Hepatocyte (in vitro differentiated cells): ENCODE measurements around the gene FAM118A. TPM values are rescaled to one million over a fixed set of nuclear protein-coding genes. Genes with fewer than 3 reads are reported as not detected.
A peak's percentile ranks its signal among the peaks of the same experiment; 100 is the strongest.

Source experiments
- DNase-seq: peaks from one replicate; pipeline ENCODE4 v3.0.0-alpha.2; 2016; ENCODE audit warnings: low spot score
- H2AFZ ChIP-seq: fragments of 200-600 bp; sonication (generic); 2 replicates; pipeline ENCODE4 v1.6.0; 2016; ENCODE audit warnings: antibody characterized with exemption, mild to moderate bottlenecking
- H3K27ac ChIP-seq: fragments of 200-600 bp; sonication (generic); 2 replicates; pipeline ENCODE4 v1.5.1; 2016; ENCODE audit warnings: mild to moderate bottlenecking
- H3K27me3 ChIP-seq: fragments of 200-600 bp; sonication (generic); 2 replicates; pipeline ENCODE4 v1.6.1; 2016
- H3K36me3 ChIP-seq: fragments of 200-600 bp; sonication (generic); replicated peaks from 2 replicates; pipeline ENCODE4 v1.5.1; 2016; ENCODE audit warnings: low read depth; ENCODE audit not compliant: insufficient read depth
- H3K4me1 ChIP-seq: fragments of 200-600 bp; sonication (generic); 2 replicates; pipeline ENCODE4 v1.5.1; 2016; ENCODE audit warnings: mild to moderate bottlenecking, moderate library complexity; ENCODE audit not compliant: insufficient read depth
- H3K4me2 ChIP-seq: fragments of 200-600 bp; sonication (generic); 2 replicates; pipeline ENCODE4 v1.6.0; 2016
- H3K4me3 ChIP-seq: fragments of 200-600 bp; sonication (generic); 2 replicates; pipeline ENCODE4 v1.5.1; 2016; ENCODE audit warnings: mild to moderate bottlenecking
- H3K79me2 ChIP-seq: fragments of 200-600 bp; sonication (generic); 2 replicates; pipeline ENCODE4 v1.6.0; 2017; ENCODE audit warnings: mild to moderate bottlenecking
- H3K9me2 ChIP-seq: fragments of 200-600 bp; sonication (generic); replicated peaks from 2 replicates; pipeline ENCODE4 v1.6.0; 2017; ENCODE audit warnings: mild to moderate bottlenecking; ENCODE audit not compliant: insufficient read depth
- H3K9me3 ChIP-seq: fragments of 200-600 bp; sonication (generic); 2 replicates; pipeline ENCODE4 v1.5.1; 2016; ENCODE audit warnings: low read depth, mild to moderate bottlenecking
- H4K20me1 ChIP-seq: fragments of 200-600 bp; sonication (generic); 2 replicates; pipeline ENCODE4 v1.6.0; 2016; ENCODE audit warnings: mild to moderate bottlenecking; ENCODE audit not compliant: insufficient read depth, poor library complexity, severe bottlenecking
- CTCF ChIP-seq: fragments of 200-600 bp; sonication (generic); IDR thresholded peaks from 2 replicates; pipeline ENCODE4 v1.5.1; 2016; ENCODE audit warnings: antibody characterized with exemption, mild to moderate bottlenecking; ENCODE audit not compliant: poor library complexity
- EZH2 ChIP-seq: fragments of 200-600 bp; sonication (generic); IDR thresholded peaks from 2 replicates; pipeline ENCODE4 v1.6.1; 2016; ENCODE audit warnings: antibody characterized with exemption, mild to moderate bottlenecking, borderline replicate concordance
- EZH2phosphoT487 ChIP-seq: fragments of 200-600 bp; sonication (generic); IDR thresholded peaks from one replicate; pipeline ENCODE4 v1.6.1; 2018; ENCODE audit warnings: antibody characterized with exemption, mild to moderate bottlenecking, low read depth, moderate library complexity; ENCODE audit not compliant: unreplicated experiment, severe bottlenecking
- WGBS: methylation state at CpG from one replicate; pipeline ENCODE4 v1.1.6; 2016; ENCODE audit warnings: low lambda C conversion rate; ENCODE audit errors: missing lambda C conversion rate; 5-methylcytosine and 5-hydroxymethylcytosine counted together
- polyA plus RNA-seq: library from polyadenylated mRNA; unstranded; fragments of >200 nt; fragmentation: Nextera tagmentation; extraction: Ambion mirVana; gene quantifications from 2 replicates; pipeline ENCODE4 v1.2.1, GENCODE V29; 2016
- total RNA-seq: library from RNA; depleted of rRNA; stranded (reverse); fragments of >200 nt; gene quantifications from 2 replicates; pipeline ENCODE4 v1.2.3, GENCODE V29; 2014

The FAM118A gene
- total and polyA plus RNA-seq, 2 experiments from 2014 or later, result 94.2 to 193 TPM

- TF ChIP-seq EZH2phosphoT487 (no peak), CTCF (no peak), EZH2 (no peak)
- Histone ChIP-seq H3K4me2 (no peak overlapping the region), H3K9me2 (no peaks in the 10 kb centered on the region), H3K36me3 (no peaks in the 10 kb centered on the region), H3K4me3 (no peak overlapping the region), H3K27ac (no peak overlapping the region), H3K9me3 (no peaks in the 10 kb centered on the region), H3K4me1 (peaks cover 20% of the 10 kb centered on the region), H3K27me3 (no peaks in the 10 kb centered on the region), H2AFZ (no peak overlapping the region), H3K79me2 (no peaks in the 10 kb centered on the region), H4K20me1 (no peaks in the 10 kb centered on the region)
- no peak for DNase-seq
- 90% methylated on average over 9 of the region's 9 CpGs for WGBS
These were observed 31.6 kb upstream of the FAM118A start for GRCh38 chr22:45278125-45278524.

GRCh38 chr22:45280587-45280980 lies 29.1 kb upstream of the FAM118A start:
- H3K9me2 ChIP-seq, result no peaks in the 10 kb centered on the region
- no peaks in the 10 kb centered on the region for H3K9me3 ChIP-seq
- H3K27ac ChIP-seq, result peak overlapping the region; percentile 80
- H3K4me2 ChIP-seq, result no peak overlapping the region
- WGBS, result 67% methylated on average over 3 of the region's 3 CpGs
- no peak for DNase-seq
- no peak overlapping the region for H2AFZ ChIP-seq
- H3K4me1 ChIP-seq, result peaks cover 19% of the 10 kb centered on the region
- no peaks in the 10 kb centered on the region for H3K27me3 ChIP-seq
- H3K4me3 ChIP-seq, result no peak overlapping the region
- no peaks in the 10 kb centered on the region for H3K36me3 ChIP-seq
- H3K79me2 ChIP-seq, result no peaks in the 10 kb centered on the region
- no peaks in the 10 kb centered on the region for H4K20me1 ChIP-seq
- TF ChIP-seq CTCF (no peak), EZH2 (no peak), EZH2phosphoT487 (no peak)

- WGBS, result 76% methylated on average over 3 of the region's 3 CpGs
- no peak for DNase-seq
- no peaks in the 10 kb centered on the region for H3K27me3 ChIP-seq
- no peak overlapping the region for H2AFZ ChIP-seq
- H4K20me1 ChIP-seq, result no peaks in the 10 kb centered on the region
- H3K79me2 ChIP-seq, result no peaks in the 10 kb centered on the region
- H3K27ac ChIP-seq, result peak overlapping the region; percentile 80
- no peaks in the 10 kb centered on the region for H3K9me3 ChIP-seq
- TF ChIP-seq CTCF (no peak), EZH2phosphoT487 (no peak), EZH2 (no peak)
- no peak overlapping the region for H3K4me2 ChIP-seq
- H3K4me1 ChIP-seq, result peaks cover 19% of the 10 kb centered on the region
- H3K4me3 ChIP-seq, result no peak overlapping the region
- no peaks in the 10 kb centered on the region for H3K36me3 ChIP-seq
- H3K9me2 ChIP-seq, result no peaks in the 10 kb centered on the region
These were observed 28.7 kb upstream of the FAM118A start for GRCh38 chr22:45281010-45281409.

DNA sequence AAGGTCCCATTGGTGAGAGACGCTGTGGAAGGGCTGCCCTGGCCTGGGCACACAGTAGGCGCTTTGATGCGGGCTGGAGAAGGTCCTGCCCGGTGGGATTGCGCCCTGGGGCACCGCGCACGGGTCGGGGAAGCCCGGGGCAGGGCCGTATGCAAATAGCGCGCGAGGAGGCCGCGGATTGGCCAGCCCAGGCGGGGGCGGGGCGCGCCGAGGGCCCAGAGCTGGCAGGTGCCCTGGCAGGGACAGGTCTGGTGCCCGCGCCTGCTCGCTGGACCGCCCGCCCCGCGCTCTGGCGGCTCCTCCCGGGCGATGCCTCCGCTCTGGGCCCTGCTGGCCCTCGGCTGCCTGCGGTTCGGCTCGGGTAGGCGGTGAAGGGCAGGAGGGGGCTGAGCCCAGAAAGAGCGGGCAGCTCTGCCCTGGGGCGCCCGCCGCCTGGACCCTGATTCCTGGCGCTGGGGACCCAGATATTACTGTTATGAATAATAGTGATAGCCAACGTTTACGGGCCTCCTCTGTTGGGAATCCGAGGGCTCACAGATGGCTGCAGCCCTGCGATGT lies 24.9 kb upstream of the FAM118A start, which contains the start of gene UPK3A:
Gene UPK3A (plus strand): TSS at position 245 of the 558 bp plus-strand sequence. CDS start 65 bp downstream, at position 310.
- peak; percentile 87 for DNase-seq
- peaks cover 19% of the 10 kb centered on the region for H3K4me1 ChIP-seq
- H2AFZ ChIP-seq, result no peak within 1 kb of the TSS
- H3K9me2 ChIP-seq, result no peaks in the 10 kb centered on the region
- H3K79me2 ChIP-seq, result no peaks in the 10 kb centered on the region
- H3K27ac ChIP-seq, result peak within 1 kb of the TSS; percentile 70
- H4K20me1 ChIP-seq, result no peaks in the 10 kb centered on the region
- no peaks in the 10 kb centered on the region for H3K36me3 ChIP-seq
- H3K9me3 ChIP-seq, result no peaks in the 10 kb centered on the region
- WGBS, result 2% methylated on average over 40 of the region's 46 CpGs
- TF ChIP-seq EZH2phosphoT487 (no peak), CTCF (no peak), EZH2 (no peak)
- peak within 1 kb of the TSS; percentile 90 for H3K4me2 ChIP-seq
- H3K4me3 ChIP-seq, result peak within 1 kb of the TSS; percentile 20
- no peaks in the 10 kb centered on the region for H3K27me3 ChIP-seq
